ENCODE measurements around the gene SLC12A5. TPM values are rescaled to one million over a fixed set of nuclear protein-coding genes. Genes with fewer than 3 reads are reported as not detected.
A peak's percentile ranks its signal among the peaks of the same experiment; 100 is the strongest.

Gene SLC12A5
- total RNA-seq, 1 experiment from 2014 or later = 7.2 TPM

DNA sequence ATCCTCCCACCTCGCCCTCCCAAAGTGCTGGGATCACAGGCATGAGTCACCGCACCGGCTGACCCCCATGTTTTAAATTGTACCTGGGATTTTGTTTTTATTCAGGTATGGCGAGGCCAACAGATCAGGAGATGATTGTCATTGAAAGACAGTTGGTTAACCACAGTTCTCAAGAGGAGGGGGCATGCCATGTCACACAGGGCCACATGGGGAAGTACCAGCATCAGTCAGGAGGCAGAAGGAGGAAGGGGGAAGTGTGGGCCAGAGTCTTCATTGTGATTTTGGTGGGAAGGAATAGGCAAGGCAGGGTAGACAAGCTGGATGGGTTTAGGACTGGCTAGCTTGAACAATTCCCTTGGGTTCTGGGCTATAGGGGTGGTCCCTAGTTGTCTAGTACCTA lies 30.3 kb upstream of the SLC12A5 start:
- POLR2A ChIA-PET = interaction anchor here (1.0 kb wide), 1 partner anchor 69 kb away, joined by 3 read pairs; no protein-coding TSS in a partner anchor
- H3K27me3 Mint-ChIP-seq (ENCODE audit: low read depth) = no peaks in the 10 kb centered on the region; the same call in 1 of the 2 replicates

DNA sequence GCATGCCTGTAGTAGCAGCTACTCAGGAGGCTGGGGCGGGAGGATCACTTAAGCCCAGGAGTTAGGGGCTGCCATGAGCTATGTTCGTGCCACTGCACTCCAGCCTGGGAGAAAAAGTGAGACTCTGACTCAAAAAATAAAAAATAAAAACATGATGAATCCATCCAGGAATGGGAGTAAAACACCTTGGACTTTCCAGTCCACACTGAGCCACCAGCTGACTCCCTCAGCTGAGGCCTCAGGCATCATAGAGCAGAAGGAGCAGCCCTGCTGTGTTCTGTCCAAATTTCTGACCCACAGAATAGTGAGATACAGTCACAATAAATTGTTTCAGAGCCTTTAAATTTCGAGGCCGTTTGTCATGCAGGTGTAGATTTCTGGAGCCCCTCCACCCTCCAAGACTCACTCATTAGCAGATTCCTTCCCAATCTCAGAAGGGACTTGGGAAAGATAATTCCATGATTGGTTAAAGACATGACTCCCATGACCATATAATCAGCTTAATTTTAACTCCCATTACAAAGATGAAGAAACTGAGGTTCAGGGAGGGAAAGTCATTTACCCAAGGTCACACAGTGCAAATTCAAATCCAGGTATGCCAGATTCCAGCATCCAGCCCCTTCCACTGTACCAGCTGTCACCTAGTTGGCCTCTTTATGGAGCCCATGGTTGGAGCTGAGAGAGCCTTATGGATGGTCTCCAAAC lies 29.3 kb upstream of the SLC12A5 start:
- H3K36me3 Mint-ChIP-seq = no peaks in the 10 kb centered on the region
- no peak overlapping the region; the same call in 1 of the 2 replicates for H3K27ac Mint-ChIP-seq
- TF ChIP-seq ZNF232 (CRISPR knock-in tag; IDR thresholded peaks at IDR 0.05) (no peak), ZNF121 (CRISPR knock-in tag; IDR thresholded peaks at IDR 0.05) (no peak), TP53 (CRISPR knock-in tag; IDR thresholded peaks at IDR 0.05) (no peak), ZNF423 (CRISPR knock-in tag; IDR thresholded peaks at IDR 0.05) (no peak), GABPB1 (CRISPR knock-in tag; IDR thresholded peaks at IDR 0.05) (no peak), FOXJ3 (CRISPR knock-in tag; IDR thresholded peaks at IDR 0.05; ENCODE audit: borderline replicate concordance) (no peak), ETV6 (CRISPR knock-in tag; IDR thresholded peaks at IDR 0.05) (no peak)
- TF ChIP-seq, protein P1, sequence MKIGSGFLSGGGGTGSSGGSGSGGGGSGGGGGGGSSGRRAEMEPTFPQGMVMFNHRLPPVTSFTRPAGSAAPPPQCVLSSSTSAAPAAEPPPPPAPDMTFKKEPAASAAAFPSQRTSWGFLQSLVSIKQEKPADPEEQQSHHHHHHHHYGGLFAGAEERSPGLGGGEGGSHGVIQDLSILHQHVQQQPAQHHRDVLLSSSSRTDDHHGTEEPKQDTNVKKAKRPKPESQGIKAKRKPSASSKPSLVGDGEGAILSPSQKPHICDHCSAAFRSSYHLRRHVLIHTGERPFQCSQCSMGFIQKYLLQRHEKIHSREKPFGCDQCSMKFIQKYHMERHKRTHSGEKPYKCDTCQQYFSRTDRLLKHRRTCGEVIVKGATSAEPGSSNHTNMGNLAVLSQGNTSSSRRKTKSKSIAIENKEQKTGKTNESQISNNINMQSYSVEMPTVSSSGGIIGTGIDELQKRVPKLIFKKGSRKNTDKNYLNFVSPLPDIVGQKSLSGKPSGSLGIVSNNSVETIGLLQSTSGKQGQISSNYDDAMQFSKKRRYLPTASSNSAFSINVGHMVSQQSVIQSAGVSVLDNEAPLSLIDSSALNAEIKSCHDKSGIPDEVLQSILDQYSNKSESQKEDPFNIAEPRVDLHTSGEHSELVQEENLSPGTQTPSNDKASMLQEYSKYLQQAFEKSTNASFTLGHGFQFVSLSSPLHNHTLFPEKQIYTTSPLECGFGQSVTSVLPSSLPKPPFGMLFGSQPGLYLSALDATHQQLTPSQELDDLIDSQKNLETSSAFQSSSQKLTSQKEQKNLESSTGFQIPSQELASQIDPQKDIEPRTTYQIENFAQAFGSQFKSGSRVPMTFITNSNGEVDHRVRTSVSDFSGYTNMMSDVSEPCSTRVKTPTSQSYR (CRISPR knock-in tag; IDR thresholded peaks at IDR 0.05) = no peak
- TF ChIP-seq, protein P2, sequence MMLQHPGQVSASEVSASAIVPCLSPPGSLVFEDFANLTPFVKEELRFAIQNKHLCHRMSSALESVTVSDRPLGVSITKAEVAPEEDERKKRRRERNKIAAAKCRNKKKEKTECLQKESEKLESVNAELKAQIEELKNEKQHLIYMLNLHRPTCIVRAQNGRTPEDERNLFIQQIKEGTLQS (CRISPR knock-in tag; conservative IDR thresholded peaks at IDR 0.05) = no peak
- H3K27me3 Mint-ChIP-seq (ENCODE audit: low read depth) = no peaks in the 10 kb centered on the region; the same call in 1 of the 2 replicates
- H3K4me1 Mint-ChIP-seq = peaks cover 73% of the 10 kb centered on the region
- DNase-seq (ENCODE audit: low spot score) = no peak
- no peaks in the 10 kb centered on the region for H3K9me3 Mint-ChIP-seq
- CTCF ChIA-PET = interaction anchor here (1.0 to 11.0 kb wide), 10 partner anchors 9 to 59 kb away, joined by 3 to 114 read pairs (median 6); partner anchors contain the start of gene MMP9
- ATAC-seq = no peak
- POLR2A ChIA-PET = interaction anchor here (0.6 kb wide), 1 partner anchor 33 kb away, joined by 3 read pairs; no protein-coding TSS in a partner anchor
- no peak overlapping the region for H3K4me3 Mint-ChIP-seq

More for the DNA sequence above, 30.3 kb upstream of the SLC12A5 start:
- Mint-ChIP-seq H3K36me3 (no peaks in the 10 kb centered on the region), H3K9me3 (no peaks in the 10 kb centered on the region), H3K4me1 (peaks cover 66% of the 10 kb centered on the region), H3K27ac (peak overlapping the region; percentile 68; the same call in 1 of the 2 replicates), H3K4me3 (no peak overlapping the region)
- TF ChIP-seq FOXP1 (CRISPR knock-in tag; IDR thresholded peaks at IDR 0.05; ENCODE audit: borderline replicate concordance) (no peak), TEAD1 (CRISPR knock-in tag; IDR thresholded peaks at IDR 0.05) (no peak), E2F5 (CRISPR knock-in tag; IDR thresholded peaks at IDR 0.05) (no peak), ZNF671 (CRISPR knock-in tag; IDR thresholded peaks at IDR 0.05) (no peak), GRHL2 (CRISPR knock-in tag; IDR thresholded peaks at IDR 0.05; ENCODE audit: insufficient replicate concordance, severe bottlenecking) (no peak), ZNF396 (CRISPR knock-in tag; IDR thresholded peaks at IDR 0.05; ENCODE audit: borderline replicate concordance) (no peak), CBFB (CRISPR knock-in tag; IDR thresholded peaks at IDR 0.05; ENCODE audit: low read depth) (no peak), TP53 (CRISPR knock-in tag; IDR thresholded peaks at IDR 0.05) (no peak), ETV6 (CRISPR knock-in tag; IDR thresholded peaks at IDR 0.05) (no peak), PRRX2 (CRISPR knock-in tag; IDR thresholded peaks at IDR 0.05) (no peak), USF1 (CRISPR knock-in tag; IDR thresholded peaks at IDR 0.05) (no peak), NR3C1 (CRISPR knock-in tag; conservative IDR thresholded peaks at IDR 0.05; ENCODE audit: low read depth) (no peak), GTF2I (CRISPR knock-in tag; conservative IDR thresholded peaks at IDR 0.05) (no peak), ESRRA (CRISPR knock-in tag; IDR thresholded peaks at IDR 0.05; ENCODE audit: borderline replicate concordance) (no peak), ZSCAN18 (CRISPR knock-in tag; IDR thresholded peaks at IDR 0.05) (no peak), RORB (CRISPR knock-in tag; IDR thresholded peaks at IDR 0.05) (no peak), ZNF263 (CRISPR knock-in tag; IDR thresholded peaks at IDR 0.05; ENCODE audit: low read depth) (no peak), ZNF138 (CRISPR knock-in tag; conservative IDR thresholded peaks at IDR 0.05) (no peak), ERG (CRISPR knock-in tag; IDR thresholded peaks at IDR 0.05) (no peak)
- TF ChIP-seq, protein P3, sequence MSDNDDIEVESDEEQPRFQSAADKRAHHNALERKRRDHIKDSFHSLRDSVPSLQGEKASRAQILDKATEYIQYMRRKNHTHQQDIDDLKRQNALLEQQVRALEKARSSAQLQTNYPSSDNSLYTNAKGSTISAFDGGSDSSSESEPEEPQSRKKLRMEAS (CRISPR knock-in tag; IDR thresholded peaks at IDR 0.05) = no peak
- DNase-seq (ENCODE audit: low spot score) (no peak), ATAC-seq (no peak)
- CTCF ChIA-PET = interaction anchor here (1.1 to 11.0 kb wide), 5 partner anchors 9 to 60 kb away, joined by 3 to 114 read pairs (median 8); partner anchors contain the start of gene MMP9
